ENCODE results near the gene DAAM1. TPM values are rescaled to one million over a fixed set of nuclear protein-coding genes. Genes with fewer than 3 reads are reported as not detected.

Gene DAAM1
- total RNA-seq, 1 donor from 2014 or later = 69.9 TPM

- Mint-ChIP-seq H3K4me1 (ENCODE audit: low read depth) (no peaks in the 10 kb centered on the region), H3K27me3 (no peaks in the 10 kb centered on the region), H3K27ac (no peak overlapping the region), H3K9me3 (ENCODE audit: low read depth) (no peaks in the 10 kb centered on the region), H3K36me3 (ENCODE audit: insufficient read depth) (peaks cover 8% of the 10 kb centered on the region), H3K4me3 (ENCODE audit: low read depth) (no peak overlapping the region)
- DNase-seq (ENCODE audit: low spot score, unreplicated experiment) = no peak
- TF ChIP-seq, protein P1, sequence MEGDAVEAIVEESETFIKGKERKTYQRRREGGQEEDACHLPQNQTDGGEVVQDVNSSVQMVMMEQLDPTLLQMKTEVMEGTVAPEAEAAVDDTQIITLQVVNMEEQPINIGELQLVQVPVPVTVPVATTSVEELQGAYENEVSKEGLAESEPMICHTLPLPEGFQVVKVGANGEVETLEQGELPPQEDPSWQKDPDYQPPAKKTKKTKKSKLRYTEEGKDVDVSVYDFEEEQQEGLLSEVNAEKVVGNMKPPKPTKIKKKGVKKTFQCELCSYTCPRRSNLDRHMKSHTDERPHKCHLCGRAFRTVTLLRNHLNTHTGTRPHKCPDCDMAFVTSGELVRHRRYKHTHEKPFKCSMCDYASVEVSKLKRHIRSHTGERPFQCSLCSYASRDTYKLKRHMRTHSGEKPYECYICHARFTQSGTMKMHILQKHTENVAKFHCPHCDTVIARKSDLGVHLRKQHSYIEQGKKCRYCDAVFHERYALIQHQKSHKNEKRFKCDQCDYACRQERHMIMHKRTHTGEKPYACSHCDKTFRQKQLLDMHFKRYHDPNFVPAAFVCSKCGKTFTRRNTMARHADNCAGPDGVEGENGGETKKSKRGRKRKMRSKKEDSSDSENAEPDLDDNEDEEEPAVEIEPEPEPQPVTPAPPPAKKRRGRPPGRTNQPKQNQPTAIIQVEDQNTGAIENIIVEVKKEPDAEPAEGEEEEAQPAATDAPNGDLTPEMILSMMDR (IDR thresholded peaks at IDR 0.05; ENCODE audit: unreplicated experiment) = no peak
Measured at GRCh38 chr14:59346329-59346728, 157.9 kb downstream of the DAAM1 start.

DNA sequence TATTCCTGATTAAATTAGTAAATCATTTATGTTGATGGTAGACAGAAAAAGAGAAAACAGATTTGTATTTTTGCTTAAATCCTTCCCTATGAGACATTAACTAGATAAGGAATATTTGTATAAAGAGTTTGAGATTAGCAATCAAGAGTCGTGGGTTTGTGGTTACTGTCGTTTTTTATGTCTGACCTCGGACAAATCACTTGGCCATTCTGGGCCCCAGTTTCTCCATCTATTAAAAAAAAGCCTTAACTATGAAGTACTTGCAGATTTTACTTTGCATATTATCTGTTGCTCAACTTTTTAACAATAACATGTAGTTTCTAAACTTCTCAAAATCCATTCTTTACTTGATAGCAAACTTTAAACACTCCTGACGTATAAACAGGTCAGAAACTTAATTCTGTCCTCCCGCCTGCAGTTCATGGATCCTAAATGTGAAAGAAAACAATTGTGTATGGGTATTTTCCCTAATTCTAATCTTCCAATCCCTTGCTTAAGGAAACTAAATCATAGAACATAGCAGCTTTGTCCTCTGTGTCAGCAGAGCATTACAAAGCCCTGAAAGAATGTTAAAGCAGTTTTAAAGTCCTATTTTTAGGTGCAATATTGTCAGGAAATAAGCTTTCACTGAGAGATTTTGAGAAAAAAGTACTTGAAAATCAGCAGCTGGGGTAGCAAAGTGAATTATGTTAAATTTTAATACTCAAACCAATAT is 158.5 kb downstream of the DAAM1 start:
- Mint-ChIP-seq H3K9me3 (ENCODE audit: low read depth) (no peaks in the 10 kb centered on the region), H3K36me3 (ENCODE audit: insufficient read depth) (peaks cover 9% of the 10 kb centered on the region), H3K4me1 (ENCODE audit: low read depth) (no peaks in the 10 kb centered on the region), H3K27me3 (no peaks in the 10 kb centered on the region), H3K27ac (no peak overlapping the region), H3K4me3 (ENCODE audit: low read depth) (no peak overlapping the region)
- no peak for DNase-seq (ENCODE audit: low spot score, unreplicated experiment)
- TF ChIP-seq, protein P1 (IDR thresholded peaks at IDR 0.05; ENCODE audit: unreplicated experiment) = no peak

DNA sequence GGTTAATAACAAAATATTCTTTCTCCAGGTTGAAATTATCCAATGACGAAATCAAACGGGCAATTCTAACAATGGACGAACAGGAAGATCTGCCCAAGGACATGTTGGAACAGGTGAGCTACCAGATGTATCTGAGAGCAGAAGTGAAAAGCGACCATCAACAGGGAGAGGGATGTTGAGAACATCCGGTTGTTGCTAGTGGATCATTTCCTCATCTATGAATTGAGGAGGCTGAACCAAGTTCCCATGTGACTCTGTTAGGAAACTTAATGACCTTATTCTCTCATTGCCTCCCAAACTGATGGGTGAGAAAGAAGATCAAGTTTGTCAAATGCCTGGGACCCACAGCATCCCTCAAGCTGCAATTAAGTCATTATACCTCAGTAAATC is 159.0 kb downstream of the DAAM1 start:
- DNase-seq (ENCODE audit: low spot score, unreplicated experiment) = no peak
- Mint-ChIP-seq H3K4me1 (ENCODE audit: low read depth) (no peaks in the 10 kb centered on the region), H3K9me3 (ENCODE audit: low read depth) (no peaks in the 10 kb centered on the region), H3K4me3 (ENCODE audit: low read depth) (no peak overlapping the region), H3K27ac (peak overlapping the region; percentile 39), H3K27me3 (no peaks in the 10 kb centered on the region), H3K36me3 (ENCODE audit: insufficient read depth) (peaks cover 9% of the 10 kb centered on the region)
- TF ChIP-seq, protein P1 (IDR thresholded peaks at IDR 0.05; ENCODE audit: unreplicated experiment) = no peak

DNA sequence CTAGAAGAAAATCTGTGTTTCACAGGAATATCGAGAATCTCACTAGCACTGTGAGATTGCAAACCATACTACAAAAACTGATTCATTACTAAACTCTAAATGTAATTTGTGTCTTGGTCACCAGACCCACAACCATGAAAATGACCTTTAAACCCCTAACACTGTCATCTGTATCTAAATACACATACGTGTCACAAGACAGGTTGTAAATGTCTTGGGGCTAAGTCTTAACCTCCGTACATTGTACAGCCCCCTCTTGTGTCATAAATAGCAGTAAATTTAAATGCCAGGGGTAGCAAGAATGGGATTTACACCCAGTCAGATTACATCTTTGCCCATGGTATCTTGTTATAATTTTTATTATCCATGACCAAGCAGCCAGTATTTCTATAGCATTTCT is 159.4 kb downstream of the DAAM1 start:
- Mint-ChIP-seq H3K4me1 (ENCODE audit: low read depth) (no peaks in the 10 kb centered on the region), H3K9me3 (ENCODE audit: low read depth) (no peaks in the 10 kb centered on the region), H3K27ac (no peak overlapping the region), H3K27me3 (no peaks in the 10 kb centered on the region), H3K4me3 (ENCODE audit: low read depth) (no peak overlapping the region), H3K36me3 (ENCODE audit: insufficient read depth) (peaks cover 9% of the 10 kb centered on the region)
- DNase-seq (ENCODE audit: low spot score, unreplicated experiment) = no peak
- TF ChIP-seq, protein P1 (IDR thresholded peaks at IDR 0.05; ENCODE audit: unreplicated experiment) = no peak

DNA sequence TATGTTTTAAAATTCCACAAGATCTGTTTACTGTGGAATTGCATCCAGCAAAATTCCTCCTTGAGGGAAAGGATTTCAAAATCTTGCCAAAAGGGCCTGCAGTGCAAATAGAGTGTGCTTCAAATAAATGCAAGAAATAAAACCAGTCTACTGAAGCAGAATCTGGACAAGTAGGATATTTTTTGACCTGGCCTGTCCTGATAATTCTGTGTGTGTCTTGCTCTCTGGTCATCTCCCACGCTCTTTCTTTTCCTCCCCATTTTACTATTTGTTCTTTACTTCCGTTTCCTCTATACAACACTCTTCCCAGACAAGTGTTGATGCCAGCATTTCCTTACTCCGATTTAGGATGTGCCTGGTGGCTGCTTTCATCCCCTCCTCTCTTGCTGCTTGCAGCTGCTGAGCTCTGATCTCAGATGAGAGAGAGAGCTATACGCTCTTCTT is 160.8 kb downstream of the DAAM1 start:
- TF ChIP-seq, protein P1 (IDR thresholded peaks at IDR 0.05; ENCODE audit: unreplicated experiment) = no peak
- Mint-ChIP-seq H3K4me1 (ENCODE audit: low read depth) (no peaks in the 10 kb centered on the region), H3K4me3 (ENCODE audit: low read depth) (no peak overlapping the region), H3K36me3 (ENCODE audit: insufficient read depth) (peaks cover 17% of the 10 kb centered on the region), H3K27me3 (no peaks in the 10 kb centered on the region), H3K27ac (no peak overlapping the region), H3K9me3 (ENCODE audit: low read depth) (no peaks in the 10 kb centered on the region)
- no peak for DNase-seq (ENCODE audit: low spot score, unreplicated experiment)

Data from progenitor cell of endocrine pancreas (in vitro differentiated cells).